Umbilical cord (tissue), 2 donors: ENCODE data around the gene NFYC. TPM values are rescaled to one million over a fixed set of nuclear protein-coding genes. Genes with fewer than 3 reads are reported as not detected.

Experiments used
- DNase-seq: peaks from one replicate; pipeline ENCODE4 v3.0.0-alpha.2; 2015; ENCODE audit warnings: low spot score
- total RNA-seq: library from RNA; depleted of rRNA; stranded (reverse); fragments of >200 nt; gene quantifications from one replicate; pipeline ENCODE4 v1.2.3, GENCODE V29; 2014; ENCODE audit warnings: low replicate concordance; ENCODE audit not compliant: insufficient read depth

The NFYC gene
- 38.0 TPM for total RNA-seq

DNA sequence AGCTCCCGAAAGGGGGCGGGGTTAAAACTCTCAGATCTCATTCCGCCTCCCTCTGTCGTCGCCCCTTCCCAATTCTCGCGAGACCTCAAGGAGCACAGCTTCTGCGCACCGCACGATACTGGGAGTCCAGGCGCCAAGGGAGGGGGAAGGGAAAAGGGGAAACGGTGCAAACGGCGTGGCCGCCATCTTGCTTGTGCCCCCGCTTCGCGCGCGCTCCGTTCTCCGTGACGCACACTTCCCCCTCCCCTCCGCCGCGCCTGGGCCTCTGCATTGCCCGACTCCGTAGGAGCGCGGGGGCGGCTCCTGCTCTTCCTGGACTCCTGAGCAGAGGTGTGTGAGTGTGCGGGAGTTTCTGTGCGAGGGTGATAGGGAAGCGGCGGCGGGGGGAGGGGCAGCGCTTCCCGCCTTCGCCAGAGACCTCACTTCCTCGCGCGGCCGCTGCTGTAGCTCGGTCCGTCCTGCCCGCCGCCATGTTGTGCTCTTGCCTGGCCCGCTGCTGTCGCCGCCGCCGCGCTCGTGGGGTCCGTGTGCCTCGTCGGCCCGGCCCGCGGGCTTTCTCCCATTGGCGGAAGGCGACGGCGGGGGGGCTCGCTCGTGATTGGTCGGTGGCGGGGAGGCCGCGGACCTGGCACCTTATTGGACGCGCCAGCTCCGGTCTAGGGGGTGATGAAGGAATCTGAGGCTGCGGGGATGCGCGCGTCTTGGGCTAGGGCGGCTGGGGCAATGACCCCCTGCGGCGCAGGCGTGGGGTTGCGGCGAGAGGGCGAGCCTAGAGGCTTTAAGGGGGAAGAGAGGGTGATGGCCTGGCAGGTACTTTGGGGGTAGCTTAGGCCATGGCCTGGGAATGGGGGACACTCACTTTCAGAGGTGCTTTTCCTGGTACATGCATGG lies at the start of gene NFYC:
Gene NFYC, plus strand, starts transcription at position 167 of the 891 bp plus-strand sequence. CDS start 47,140 bp downstream, outside the sequence.
- DNase-seq = peak; percentile 100

DNA sequence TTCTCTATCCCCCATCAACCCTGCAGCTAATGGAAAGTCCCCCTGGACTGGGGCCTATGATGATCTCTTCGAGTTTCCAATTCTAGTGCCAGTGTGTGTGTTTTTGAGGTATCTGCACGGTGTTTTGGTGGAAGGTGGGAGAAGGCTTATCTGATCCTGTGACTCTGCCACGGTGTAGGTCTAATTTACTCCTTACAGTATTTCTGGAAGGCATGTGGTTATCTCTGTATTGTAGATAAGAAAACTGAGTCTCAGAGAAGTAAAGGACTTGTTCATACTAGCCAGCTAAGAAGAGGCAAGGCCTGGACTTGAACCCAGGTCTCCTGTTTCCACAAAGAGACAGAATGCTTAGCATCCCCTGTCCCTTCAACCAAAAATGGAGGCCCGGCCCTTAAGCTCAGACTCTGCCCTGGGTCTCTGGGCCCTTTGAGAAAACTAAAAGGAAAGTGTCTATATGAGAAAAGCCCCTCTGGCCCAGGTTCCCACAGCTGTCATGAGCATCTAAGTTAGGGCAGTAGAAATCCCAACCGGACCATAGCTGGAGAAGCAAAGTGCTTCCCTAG lies 46.3 kb upstream of the NFYC start:
- no peak for DNase-seq

DNA sequence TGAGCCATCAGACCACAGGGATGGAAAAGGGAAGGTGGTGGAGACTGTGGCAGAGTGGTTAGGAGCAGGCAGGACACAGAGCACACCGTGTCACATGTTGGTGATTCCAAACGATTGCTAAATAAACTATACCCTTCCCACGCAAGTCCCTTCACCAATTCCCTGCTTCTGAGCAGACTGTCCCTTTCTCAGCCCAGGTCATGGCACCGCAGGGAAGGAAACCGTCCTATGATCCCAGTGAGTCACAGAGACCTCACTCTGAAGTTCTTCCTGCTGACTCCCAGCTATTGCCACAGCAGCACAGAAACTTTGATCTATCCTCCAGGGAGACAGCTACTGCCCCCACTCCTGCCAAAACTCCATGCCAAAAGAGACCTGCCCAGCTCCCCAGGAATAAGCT lies 45.2 kb upstream of the NFYC start:
- no peak for DNase-seq

DNA sequence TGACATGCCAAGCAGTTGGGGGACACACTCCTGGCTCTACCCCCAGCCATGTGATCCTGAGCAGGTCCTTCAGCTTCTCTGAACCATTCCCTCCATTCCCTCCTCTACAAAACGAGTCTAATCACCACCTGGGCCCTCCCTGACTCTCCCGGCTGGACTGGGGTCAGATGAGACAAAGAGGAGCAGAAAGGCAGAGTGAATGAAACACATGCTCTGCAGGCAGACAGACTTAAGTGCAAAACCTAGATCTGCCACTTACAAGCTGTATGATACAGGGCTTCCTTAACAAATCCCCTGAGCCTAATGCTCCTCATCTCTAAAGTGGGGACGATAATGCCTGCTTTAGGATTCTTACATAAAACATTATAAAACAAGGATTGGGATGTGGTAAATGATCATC lies 43.3 kb upstream of the NFYC start:
- no peak for DNase-seq

DNA sequence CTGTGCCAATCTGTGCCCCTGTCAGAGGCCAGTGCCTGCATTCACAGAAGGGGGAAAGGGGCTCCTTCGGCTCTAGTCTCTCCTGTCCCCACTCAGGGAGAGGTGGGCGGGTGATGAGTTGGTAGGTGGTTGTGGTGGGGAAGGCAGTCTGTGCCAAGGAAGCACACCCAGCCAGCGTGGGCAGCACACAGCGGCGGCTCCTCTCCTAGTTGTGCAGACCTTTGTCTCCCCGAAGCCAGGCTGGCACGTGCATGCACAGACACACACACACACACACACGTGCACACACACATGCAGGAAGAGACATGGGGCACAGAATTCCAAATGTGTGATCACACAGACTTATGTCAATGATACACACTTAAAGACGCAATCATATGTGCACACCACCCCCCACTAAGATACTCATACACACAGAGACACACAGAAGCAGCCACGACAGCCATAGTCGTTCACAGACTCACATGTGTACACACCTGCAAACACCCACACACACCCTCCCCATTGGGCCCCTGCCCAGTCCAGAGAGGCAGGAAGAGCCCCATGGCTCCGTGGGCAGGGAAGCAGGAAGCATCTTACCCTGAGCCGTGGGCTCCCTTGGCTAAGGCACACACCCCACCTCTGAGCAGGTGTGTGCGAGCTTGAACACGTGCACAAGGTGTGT lies 42.4 kb upstream of the NFYC start:
- DNase-seq = no peak

DNA sequence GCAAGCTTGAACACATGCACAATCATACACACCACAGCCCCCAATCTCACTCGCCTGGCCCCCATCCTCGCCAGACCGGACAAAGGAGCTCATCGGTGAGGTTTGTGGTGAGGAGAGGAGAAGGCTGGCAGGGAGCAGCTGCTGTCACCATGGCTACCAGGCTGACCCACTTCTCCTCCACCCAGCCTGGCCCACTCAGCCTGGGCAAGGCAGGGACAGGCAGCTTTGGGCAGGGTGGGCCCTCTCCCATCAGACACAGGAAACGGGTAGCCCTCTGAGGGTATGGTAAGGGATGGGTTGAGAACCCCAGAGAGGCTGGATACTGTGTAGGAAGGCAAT lies 41.9 kb upstream of the NFYC start:
- DNase-seq = no peak

DNA sequence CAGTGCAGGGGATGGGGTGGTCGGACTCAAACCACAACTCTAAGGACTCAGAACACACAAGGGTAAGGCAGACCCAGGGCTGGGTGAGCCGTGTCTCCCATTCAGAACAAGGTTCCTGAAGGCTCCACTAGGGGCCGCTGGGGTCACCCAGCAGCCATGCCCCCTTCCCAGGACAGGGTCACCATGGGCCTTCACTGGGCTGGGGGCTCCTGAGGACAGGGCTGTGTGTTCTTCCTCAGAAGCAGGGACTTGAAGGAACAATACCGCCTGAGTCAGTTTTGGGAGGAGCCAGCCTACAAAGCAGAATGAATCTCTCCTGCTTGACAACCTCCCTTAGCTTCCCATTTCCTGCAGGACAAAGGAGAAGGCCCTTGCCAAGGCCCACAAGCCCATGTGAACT lies 41.4 kb upstream of the NFYC start:
- no peak for DNase-seq

DNA sequence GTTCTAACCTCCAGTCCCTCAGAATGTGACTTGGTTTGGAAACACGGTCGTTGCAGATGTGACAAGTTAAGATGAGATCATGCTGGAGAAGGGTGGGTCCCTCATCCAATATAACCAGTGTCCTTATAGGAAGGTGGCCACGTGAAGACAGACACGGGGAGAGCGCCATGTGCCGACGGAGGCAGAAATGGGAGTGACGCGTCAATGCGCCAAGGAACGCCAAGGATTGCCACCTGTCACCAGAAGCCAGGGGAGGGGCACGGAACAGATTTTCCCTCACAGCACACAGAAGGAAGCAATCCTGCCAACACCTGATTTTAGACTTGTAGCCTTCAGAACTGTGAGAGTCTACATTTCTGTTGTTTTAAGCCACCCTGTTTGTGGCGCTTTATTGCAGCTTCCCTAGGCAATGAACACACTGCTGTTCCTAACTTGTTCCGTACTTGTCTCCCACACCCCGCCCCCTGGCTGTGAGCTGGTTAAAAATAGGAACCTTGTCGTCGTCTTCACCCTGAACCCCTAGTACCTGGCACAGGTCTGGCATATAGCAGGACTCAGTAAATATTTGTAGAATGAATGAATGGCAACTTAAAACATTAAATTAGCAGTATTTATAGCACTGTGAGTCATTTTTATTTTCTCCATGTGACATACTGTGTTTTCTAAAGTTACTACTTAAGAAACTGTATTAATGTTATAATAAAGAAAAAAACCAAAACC lies 40.2 kb upstream of the NFYC start:
- DNase-seq = no peak

DNA sequence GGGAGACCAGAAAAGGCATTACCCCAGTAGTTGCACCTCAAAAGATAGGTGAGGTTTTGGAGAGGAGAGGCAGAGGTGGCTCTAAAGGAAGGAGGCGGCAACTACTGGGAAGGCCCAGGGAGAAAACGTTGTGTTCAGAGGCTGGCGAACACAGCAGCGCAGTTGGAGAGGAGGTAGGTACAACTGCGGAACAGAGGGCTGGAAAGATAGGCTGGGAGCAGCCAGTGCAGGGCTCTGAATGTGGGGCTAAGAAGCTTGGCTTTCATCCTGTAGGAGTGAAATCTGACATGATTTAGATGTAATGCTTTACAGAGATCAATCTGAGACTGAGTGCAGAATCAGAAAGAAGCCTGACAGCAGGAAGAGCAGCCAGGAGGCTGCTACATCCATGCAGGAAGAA lies 39.0 kb upstream of the NFYC start:
- no peak for DNase-seq

DNA sequence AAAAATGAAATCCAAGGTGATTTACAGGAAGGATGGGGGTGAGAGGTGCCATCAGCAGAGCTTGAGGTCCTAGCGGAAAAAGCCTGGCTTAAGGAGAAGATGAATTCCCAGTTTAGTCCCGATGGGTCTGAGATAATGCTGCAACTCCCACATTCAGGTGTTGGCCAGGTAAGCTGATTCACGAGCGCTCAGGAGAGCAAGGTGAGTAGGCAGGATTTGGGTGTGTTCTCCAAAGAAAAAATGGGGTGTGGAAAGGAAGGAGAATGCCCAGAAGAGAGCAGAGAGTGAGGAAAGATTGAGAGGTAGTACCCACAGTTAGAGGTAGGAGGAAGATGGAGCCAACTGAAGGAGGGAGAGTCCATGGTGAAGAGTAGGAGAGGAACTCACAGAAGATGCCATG lies 38.5 kb upstream of the NFYC start:
- no peak for DNase-seq

DNA sequence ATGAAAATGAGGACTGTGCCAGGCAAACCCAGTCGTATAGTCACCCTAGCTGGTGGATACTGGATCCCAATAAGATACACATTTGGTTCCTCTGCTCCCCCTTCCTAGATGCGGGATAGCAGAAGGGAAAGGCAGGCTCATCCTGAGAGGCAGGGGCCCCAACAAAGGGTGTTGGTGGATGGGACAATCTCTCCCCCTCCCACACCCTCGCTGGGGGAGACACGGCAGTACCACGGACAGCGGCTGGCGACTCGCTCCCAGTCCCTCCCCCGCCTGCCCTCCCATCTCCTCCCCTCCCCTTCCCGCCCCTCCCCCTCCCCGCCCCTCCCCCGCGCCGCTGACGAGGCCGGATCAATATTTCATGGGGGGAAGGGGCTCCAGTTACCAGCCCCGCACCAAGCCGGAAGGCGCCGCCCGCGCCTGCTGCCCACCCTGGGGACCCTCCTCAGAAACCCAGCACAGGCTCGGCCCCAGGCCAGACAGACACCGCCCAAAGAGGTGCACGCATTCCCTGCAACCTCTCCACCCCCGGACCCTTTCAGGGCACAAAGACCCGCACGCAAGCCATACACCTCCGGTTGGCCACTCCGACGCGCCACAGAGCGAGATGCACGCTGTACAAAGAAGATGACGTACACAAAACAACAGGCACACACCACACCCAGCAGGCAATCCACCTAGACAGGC lies 37.5 kb upstream of the NFYC start:
- DNase-seq = no peak

DNA sequence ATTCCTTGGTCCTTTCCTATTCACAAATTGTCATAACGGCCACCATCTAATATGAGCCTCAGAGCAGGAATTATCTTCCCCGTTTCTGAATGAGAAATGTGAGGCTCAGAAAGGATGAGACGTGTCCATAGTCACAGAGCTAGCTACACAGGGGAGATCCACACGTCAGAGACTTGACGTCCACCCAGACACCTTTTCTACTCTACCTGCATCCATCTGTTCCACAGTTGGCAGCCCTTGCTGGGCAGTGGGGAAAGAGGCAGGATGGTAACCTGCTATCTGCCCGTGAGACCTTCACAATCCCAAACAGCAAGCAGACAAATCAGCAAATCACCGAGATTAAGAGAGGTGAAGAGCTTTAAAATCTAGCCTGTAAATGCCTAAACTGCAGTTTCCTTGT lies 34.5 kb upstream of the NFYC start:
- no peak for DNase-seq

DNA sequence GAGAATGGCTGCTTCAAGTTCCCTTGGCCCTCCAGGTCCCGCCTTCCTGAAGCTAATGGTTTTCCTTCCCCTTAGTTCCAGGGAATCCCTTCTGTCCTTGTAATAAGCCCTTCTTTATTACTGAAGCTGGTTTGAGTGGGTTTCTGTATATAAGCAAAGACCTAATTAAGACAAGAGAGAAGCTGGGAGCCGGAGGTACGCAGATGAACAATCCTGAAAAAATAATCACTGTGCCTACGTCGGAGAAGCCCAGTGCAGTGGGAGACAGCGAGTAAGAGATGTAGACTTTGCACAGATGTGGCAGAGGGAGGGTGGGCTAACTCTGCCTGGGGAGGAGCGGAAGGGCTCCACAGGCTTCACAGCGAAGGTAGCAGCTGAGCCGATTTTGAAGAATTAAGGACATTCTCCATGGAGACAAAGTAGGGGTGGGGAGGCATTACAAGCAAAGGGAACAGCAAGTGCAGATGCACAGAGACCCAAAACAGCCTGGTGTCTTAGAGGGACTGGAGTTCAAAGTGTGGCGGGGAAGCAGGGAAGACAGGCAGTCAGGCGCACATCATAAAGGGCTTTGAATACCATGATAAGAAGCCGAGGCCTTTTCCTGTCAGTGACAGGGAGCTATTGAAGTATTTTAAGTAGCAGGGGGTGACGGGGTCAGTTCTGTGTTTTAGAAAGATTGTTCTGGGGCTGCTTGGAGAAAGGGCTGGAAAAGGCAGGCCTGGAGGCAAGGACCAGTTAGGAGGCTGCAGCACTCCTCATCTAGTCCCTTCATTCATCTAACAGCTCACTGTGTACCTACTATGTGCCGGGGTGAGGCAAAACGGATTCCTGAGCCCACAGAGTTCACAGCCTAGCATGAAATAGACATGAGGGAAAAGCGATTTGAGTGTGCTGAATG lies 32.5 kb upstream of the NFYC start:
- DNase-seq = peak; percentile 60

DNA sequence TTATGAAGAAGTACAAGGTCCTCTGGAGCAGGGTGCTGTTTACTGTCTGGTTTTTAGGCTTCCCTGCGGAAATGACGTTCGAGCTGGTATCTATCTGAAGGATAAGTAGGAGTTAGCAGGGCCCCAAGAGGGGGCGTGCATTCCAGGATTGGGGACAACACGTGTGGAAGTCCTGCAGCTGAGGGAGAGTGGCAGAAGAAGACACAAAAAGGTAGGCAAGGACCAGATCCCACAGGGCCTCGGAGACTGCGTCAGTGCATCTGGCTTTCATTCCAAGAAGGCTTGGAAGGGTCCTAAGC lies 31.9 kb upstream of the NFYC start:
- peak; percentile 40 for DNase-seq

DNA sequence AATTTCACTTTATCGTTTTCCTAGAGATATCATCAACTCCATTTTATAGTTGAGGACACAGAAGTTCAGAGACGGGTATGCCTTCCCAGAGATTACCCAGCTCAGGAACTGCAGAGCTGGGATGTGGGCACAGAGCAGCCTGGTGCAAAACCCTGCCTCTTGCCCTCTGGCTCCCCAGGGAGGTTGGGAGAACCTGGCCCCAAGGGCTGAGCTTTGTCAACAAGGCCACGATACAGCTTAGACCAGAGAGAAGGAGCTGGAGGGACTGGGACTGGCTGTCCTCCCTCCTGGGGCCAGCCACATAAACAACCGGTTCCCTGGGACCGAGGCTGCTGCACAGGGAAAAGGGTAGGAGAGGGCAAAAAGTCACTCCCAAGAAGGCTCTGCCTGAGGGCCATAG lies 29.8 kb upstream of the NFYC start:
- no peak for DNase-seq

DNA sequence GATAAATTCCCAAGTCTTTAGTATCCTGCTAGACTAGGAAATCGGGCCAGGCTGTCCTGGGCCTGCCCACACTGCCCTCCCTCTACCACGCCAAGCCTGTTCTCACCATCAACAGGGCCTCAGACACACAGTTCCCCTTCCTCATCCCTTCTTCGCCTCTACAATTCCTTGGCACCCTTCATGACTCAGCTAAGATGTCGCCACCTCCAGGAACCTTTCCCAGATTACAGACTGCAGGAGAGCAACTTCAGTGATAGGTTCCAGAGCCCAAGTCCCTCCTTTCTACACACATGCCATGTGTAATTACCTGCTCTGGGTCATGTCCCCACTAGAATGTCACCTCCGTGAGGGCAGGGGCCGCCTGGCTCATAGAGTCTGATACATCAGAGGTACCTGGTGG lies 29.4 kb upstream of the NFYC start:
- no peak for DNase-seq

DNA sequence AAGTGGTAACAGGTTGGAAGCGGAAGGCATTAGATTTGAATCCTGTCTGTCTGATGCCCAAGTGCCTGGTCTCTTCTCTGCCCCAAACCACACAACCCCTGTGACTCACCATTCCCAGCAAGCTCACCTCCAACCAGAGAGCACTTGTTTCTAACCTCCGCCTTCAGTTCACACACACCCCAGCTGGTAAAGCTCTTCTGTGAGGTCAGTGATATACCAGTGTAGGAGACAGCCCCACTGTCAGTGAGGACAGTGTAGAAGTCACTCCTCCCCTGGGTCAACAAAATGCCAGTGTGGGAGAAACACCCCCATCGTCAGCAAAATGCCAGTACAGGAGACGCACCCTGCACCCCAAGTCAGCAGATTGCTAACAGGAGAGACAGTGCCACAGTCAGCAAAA lies 28.6 kb upstream of the NFYC start:
- no peak for DNase-seq

DNA sequence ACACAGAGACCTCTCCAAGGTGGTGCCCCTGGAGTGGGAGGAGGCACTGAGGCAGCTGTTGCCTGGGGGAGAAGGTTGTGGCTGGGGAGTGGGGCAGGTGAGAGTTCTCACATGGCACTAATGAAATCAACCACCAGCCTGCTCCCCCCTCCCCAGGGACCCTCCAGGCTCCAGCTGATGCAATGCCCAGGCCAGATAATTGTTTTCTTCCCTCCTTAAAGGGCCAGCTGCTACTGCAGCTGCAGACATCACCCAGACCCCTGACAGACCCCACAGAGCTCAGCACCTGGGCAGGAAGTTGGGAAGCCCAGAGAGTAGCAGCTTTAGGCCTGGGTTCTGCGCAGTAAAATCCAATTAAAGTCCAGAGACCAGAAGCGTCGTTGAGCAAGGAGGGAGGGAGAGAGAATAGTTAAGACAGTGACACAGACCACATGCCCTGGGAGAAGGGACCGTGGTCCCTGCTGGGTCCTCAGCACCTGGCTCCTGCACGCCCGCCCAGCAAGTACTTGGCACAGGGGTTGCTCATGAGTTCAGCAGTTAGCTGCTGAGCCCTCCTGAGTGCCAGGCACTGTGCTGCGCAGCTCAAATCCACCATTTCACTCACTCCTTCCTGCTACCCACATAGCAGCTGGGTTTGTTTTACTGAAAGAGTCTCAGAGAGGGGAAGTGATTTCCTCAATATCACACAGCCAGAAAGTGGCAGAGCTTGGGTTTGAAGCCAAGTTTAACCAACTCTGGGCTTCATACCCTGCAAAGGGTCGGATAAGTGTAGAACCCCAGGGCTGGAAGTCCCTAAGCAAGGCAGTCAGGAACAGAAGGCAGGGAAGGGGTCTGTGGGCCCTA lies 28.0 kb upstream of the NFYC start:
- no peak for DNase-seq

DNA sequence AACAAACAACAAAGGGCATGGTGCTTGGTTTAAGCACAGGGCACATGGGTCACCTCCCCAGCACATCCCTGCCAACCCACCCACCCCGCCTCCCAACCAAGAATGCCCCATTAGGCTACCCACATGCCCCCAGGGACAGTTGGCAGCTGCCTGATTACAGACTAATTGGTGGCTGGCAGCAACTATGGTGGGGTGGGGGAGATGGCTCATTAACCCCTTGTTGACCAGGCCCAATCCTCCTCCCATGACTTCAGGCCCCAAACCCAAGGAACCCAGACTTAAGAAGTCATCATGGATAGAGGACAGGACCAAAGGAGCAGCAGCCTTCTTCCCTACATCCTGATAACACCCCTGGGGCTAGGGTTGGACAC lies 27.4 kb upstream of the NFYC start:
- DNase-seq = no peak

DNA sequence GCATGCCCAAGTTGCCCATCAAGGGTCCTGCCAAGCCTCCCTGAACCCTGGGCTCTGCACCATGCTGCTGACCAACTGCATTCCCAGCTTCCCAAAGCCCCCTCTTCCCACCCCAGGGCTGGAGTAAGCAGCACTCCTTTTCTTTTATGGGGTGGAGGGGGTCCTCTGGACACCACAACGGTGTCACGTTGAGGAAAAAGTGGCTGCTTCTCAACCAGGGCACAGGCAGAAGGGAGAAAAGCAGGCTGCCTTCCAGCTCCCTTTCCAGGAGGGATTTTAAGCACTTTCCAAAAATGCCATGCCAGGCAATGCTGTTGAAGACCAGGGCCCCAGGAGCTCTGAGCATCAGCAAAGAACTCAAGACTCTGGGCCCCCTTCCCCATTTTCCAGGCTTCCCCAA lies 26.7 kb upstream of the NFYC start:
- DNase-seq = no peak
